Trophoblast cell (in vitro differentiated cells and primary cell): ENCODE measurements around the gene TPH2.

ENCODE experiments used
- DNase-seq, 2 donors: peaks; one replicate each; pipeline ENCODE4 v3.0.0-alpha.2; 2016
- H2AFZ ChIP-seq: 2 replicates; pipeline ENCODE4 v1.6.1; 2013; ENCODE audit warnings: low read length, moderate library complexity, mild to moderate bottlenecking; ENCODE audit not compliant: insufficient read depth, poor library complexity
- H2AK5ac ChIP-seq: 2 replicates; pipeline ENCODE4 v1.6.1; 2013; ENCODE audit warnings: mild to moderate bottlenecking, low read length
- H2BK120ac ChIP-seq: 2 replicates; pipeline ENCODE4 v1.6.1; 2013; ENCODE audit warnings: low read length, mild to moderate bottlenecking, moderate library complexity; ENCODE audit not compliant: insufficient read depth, poor library complexity
- H2BK12ac ChIP-seq: 2 replicates; pipeline ENCODE4 v1.6.1; 2013; ENCODE audit warnings: mild to moderate bottlenecking, low read length, moderate library complexity
- H2BK5ac ChIP-seq: 2 replicates; pipeline ENCODE4 v1.6.1; 2013; ENCODE audit warnings: low read length, low read depth, moderate library complexity, mild to moderate bottlenecking; ENCODE audit not compliant: poor library complexity
- H3K14ac ChIP-seq: 2 replicates; pipeline ENCODE4 v1.6.1; 2013; ENCODE audit warnings: mild to moderate bottlenecking, low read length
- H3K18ac ChIP-seq: 2 replicates; pipeline ENCODE4 v1.6.1; 2013; ENCODE audit warnings: mild to moderate bottlenecking, low read length
- H3K23ac ChIP-seq: 2 replicates; pipeline ENCODE4 v1.6.1; 2013; ENCODE audit warnings: low read length
- H3K27ac ChIP-seq: 2 replicates; pipeline ENCODE4 v1.5.1; 2013; ENCODE audit warnings: low read depth, mild to moderate bottlenecking, inconsistent platforms, low read length, moderate library complexity
- H3K27me3 ChIP-seq: 2 replicates; pipeline ENCODE4 v1.6.1; 2013; ENCODE audit warnings: inconsistent platforms, mild to moderate bottlenecking, low read length, moderate library complexity; ENCODE audit not compliant: insufficient read depth
- H3K36me3 ChIP-seq, 2 experiments: 1 replicate in 1 of 2; 2 replicates in 1 of 2; pipeline ENCODE4 v1.6.1; 2013; ENCODE audit warnings: low read length in 2 of 2, mild to moderate bottlenecking in 2 of 2, moderate library complexity in 1 of 2; ENCODE audit not compliant: insufficient read depth in 2 of 2, control insufficient read depth in 1 of 2
- H3K4ac ChIP-seq: 2 replicates; pipeline ENCODE4 v1.6.1; 2013; ENCODE audit warnings: low read depth, mild to moderate bottlenecking, low read length, moderate library complexity
- H3K4me1 ChIP-seq, 2 experiments: 1 replicate in 1 of 2; 2 replicates in 1 of 2; pipeline ENCODE4 v1.6.1; 2013; ENCODE audit warnings: low read length in 2 of 2, mild to moderate bottlenecking in 2 of 2, moderate library complexity in 1 of 2; ENCODE audit not compliant: insufficient read depth in 2 of 2, control insufficient read depth in 1 of 2
- H3K4me2 ChIP-seq: 2 replicates; pipeline ENCODE4 v1.6.1; 2013; ENCODE audit warnings: inconsistent platforms, mild to moderate bottlenecking, low read length, moderate library complexity
- H3K4me3 ChIP-seq: 2 replicates; pipeline ENCODE4 v1.5.1; 2013; ENCODE audit warnings: mild to moderate bottlenecking, low read depth, low read length, inconsistent platforms
- H3K79me1 ChIP-seq: one replicate; pipeline ENCODE4 v1.6.1; 2013; ENCODE audit warnings: low read length
- H3K79me2 ChIP-seq: 2 replicates; pipeline ENCODE4 v1.6.1; 2013; ENCODE audit warnings: low read length, mild to moderate bottlenecking; ENCODE audit not compliant: control insufficient read depth, insufficient read depth, poor library complexity
- H3K9ac ChIP-seq: 2 replicates; pipeline ENCODE4 v1.6.1; 2013; ENCODE audit warnings: mild to moderate bottlenecking, low read length
- H3K9me3 ChIP-seq: 2 replicates; pipeline ENCODE4 v1.6.1; 2013; ENCODE audit warnings: low read depth, mild to moderate bottlenecking, control low read depth, inconsistent platforms, low read length; ENCODE audit not compliant: insufficient read depth
- H4K12ac ChIP-seq: 2 replicates; pipeline ENCODE4 v1.6.1; 2013; ENCODE audit warnings: low read depth, mild to moderate bottlenecking, low read length, moderate library complexity
- H4K8ac ChIP-seq: 2 replicates; pipeline ENCODE4 v1.6.1; 2013; ENCODE audit warnings: low read depth, mild to moderate bottlenecking, low read length, moderate library complexity
- H4K91ac ChIP-seq: one replicate; pipeline ENCODE4 v1.6.1; 2013; ENCODE audit warnings: low read depth, mild to moderate bottlenecking, low read length, moderate library complexity
- WGBS: extraction: QIAGEN DNeasy Blood & Tissue Kit; methylation state at CpG from one replicate; pipeline ENCODE4 v1.1.7; 2013; ENCODE audit warnings: missing lambda C conversion rate; ENCODE audit not compliant: insufficient read length, insufficient coverage; ENCODE audit errors: extremely low coverage; 5-methylcytosine and 5-hydroxymethylcytosine counted together

Gene TPH2

DNA sequence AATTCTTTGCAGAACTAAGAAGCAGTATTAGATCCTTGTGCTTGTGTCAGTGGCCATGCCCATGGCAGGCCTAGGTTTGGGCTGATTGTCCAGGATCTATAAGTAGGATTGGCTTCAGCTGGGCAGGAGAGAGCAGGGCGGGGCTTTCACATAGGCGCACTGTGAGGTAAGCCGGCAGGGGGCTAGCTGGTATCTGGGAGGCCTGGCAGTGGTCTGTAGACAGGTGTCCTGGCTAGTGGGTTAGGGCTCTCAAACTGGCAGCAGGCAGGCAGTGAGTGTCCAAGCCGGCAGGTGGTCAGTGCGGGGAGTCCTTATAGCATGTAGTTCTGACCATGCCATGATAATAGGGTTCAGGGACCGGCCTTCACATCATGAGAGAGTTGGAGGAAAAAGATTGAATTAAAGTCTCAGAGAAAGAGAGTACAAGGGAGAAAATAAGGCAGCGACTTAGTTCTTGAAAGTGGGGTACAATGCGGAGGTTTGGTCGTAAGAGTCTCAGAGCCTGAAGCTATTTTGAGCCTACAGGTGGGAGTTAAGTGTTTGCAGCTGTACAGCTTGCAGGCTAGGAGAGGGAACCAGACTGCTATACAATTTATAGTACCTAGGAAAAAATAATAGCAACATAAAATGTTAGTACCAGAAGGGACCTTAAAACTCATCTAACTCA is 137.4 kb downstream of the TPH2 start:
- no peak overlapping the region for H4K91ac ChIP-seq

GRCh38 chr12:72076558-72076915 is 137.9 kb downstream of the TPH2 start:
- no peak overlapping the region for H2AFZ ChIP-seq
- H3K18ac ChIP-seq: no peak overlapping the region
- no peaks in the 10 kb centered on the region for H3K4me1 ChIP-seq
- H2BK120ac ChIP-seq: no peak overlapping the region
- no peak overlapping the region for H4K12ac ChIP-seq
- H3K27me3 ChIP-seq: no peaks in the 10 kb centered on the region
- H3K27ac ChIP-seq: no peak overlapping the region
- H2BK5ac ChIP-seq: no peak overlapping the region
- H3K4ac ChIP-seq: no peak overlapping the region
- H3K4me3 ChIP-seq: no peak overlapping the region
- H4K8ac ChIP-seq: no peak overlapping the region
- DNase-seq: no peak
- no peaks in the 10 kb centered on the region for H3K79me1 ChIP-seq
- no peak overlapping the region for H3K9ac ChIP-seq
- H2AK5ac ChIP-seq: no peak overlapping the region
- H4K91ac ChIP-seq: no peak overlapping the region
- H3K23ac ChIP-seq: no peak overlapping the region
- no peaks in the 10 kb centered on the region for H3K36me3 ChIP-seq
- no peak overlapping the region for H3K4me2 ChIP-seq
- H3K9me3 ChIP-seq: no peaks in the 10 kb centered on the region
- no peak overlapping the region for H3K14ac ChIP-seq
- H3K79me2 ChIP-seq: no peaks in the 10 kb centered on the region
- no peak overlapping the region for H2BK12ac ChIP-seq
- WGBS: no CpG with 5 or more reads among the region's 3 CpGs

More for the DNA sequence above, 137.4 kb downstream of the TPH2 start:
- Histone ChIP-seq H3K4me2 (no peak overlapping the region), H3K9me3 (peaks cover 1% of the 10 kb centered on the region), H2BK12ac (no peak overlapping the region), H2AK5ac (no peak overlapping the region), H3K27me3 (no peaks in the 10 kb centered on the region), H2BK5ac (no peak overlapping the region), H3K4me1 (no peaks in the 10 kb centered on the region), H2AFZ (no peak overlapping the region), H3K18ac (no peak overlapping the region), H3K27ac (no peak overlapping the region), H3K23ac (no peak overlapping the region), H3K36me3 (peaks cover 0 to under 1% of the 10 kb centered on the region in 2 experiments), H3K79me2 (no peaks in the 10 kb centered on the region), H2BK120ac (no peak overlapping the region), H3K14ac (no peak overlapping the region), H4K8ac (no peak overlapping the region), H3K9ac (no peak overlapping the region), H3K4ac (no peak overlapping the region), H3K4me3 (no peak overlapping the region), H3K79me1 (no peaks in the 10 kb centered on the region), H4K12ac (no peak overlapping the region)
- no CpG with 5 or more reads among the region's 9 CpGs for whole genome bisulfite sequencing
- no peak for DNase-seq

DNA sequence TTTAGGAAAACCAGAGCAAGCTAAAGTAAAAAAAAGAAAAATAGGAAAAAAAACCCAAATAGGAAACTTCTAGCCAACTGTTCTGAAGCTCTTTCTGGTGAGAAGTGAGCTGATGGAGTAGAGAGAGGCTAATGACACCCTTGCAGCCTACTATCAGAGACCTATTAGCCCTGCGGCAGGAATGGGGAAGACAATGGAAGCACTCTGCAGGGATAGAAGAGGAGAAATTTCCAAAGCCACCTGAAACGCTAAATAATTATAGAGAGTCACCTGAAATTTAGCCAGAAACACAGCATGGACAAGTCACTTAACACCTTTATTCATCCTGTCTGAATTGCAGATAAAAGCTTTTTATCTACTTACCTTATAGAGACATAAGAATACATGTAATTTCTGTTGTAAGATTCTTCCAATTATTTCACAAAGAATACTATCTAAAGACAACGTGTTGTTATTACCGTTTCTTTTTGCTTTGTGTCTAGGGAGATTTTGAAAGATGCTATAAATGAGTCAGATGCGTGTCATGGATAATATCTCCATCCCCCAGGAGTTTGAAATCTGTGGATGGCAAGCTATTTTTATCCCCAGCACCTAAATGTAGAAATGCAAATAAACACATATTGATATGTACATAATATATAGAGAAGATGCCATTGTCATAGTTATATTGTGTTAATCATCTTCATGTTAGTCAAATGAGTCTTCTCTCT is 138.6 kb downstream of the TPH2 start:
- Histone ChIP-seq H4K91ac (no peak overlapping the region), H3K14ac (no peak overlapping the region), H2BK5ac (no peak overlapping the region), H3K79me1 (no peaks in the 10 kb centered on the region), H3K4me2 (no peak overlapping the region), H2BK120ac (no peak overlapping the region), H3K79me2 (no peaks in the 10 kb centered on the region), H3K23ac (no peak overlapping the region), H3K27me3 (no peaks in the 10 kb centered on the region), H3K4me1 (no peaks in the 10 kb centered on the region), H3K9ac (no peak overlapping the region), H3K4ac (no peak overlapping the region), H3K9me3 (no peaks in the 10 kb centered on the region), H3K18ac (no peak overlapping the region), H2AFZ (no peak overlapping the region), H2BK12ac (no peak overlapping the region), H2AK5ac (no peak overlapping the region), H3K4me3 (no peak overlapping the region), H3K27ac (no peak overlapping the region), H3K36me3 (no peaks in the 10 kb centered on the region), H4K8ac (no peak overlapping the region), H4K12ac (no peak overlapping the region)
- no CpG with 5 or more reads among the region's 5 CpGs for WGBS
- no peak for DNase-seq

- Histone ChIP-seq H2BK120ac (no peak overlapping the region), H3K36me3 (no peaks in the 10 kb centered on the region), H3K4me2 (no peak overlapping the region), H3K4me1 (no peaks in the 10 kb centered on the region), H2AK5ac (no peak overlapping the region), H3K18ac (no peak overlapping the region), H3K9ac (no peak overlapping the region), H3K27me3 (no peaks in the 10 kb centered on the region), H2AFZ (no peak overlapping the region), H4K12ac (no peak overlapping the region), H2BK12ac (no peak overlapping the region), H4K8ac (no peak overlapping the region), H3K4me3 (no peak overlapping the region), H3K23ac (no peak overlapping the region), H3K79me1 (no peaks in the 10 kb centered on the region), H3K14ac (no peak overlapping the region), H3K79me2 (no peaks in the 10 kb centered on the region), H3K9me3 (no peaks in the 10 kb centered on the region), H3K27ac (no peak overlapping the region), H2BK5ac (no peak overlapping the region), H4K91ac (no peak overlapping the region), H3K4ac (no peak overlapping the region)
- no CpG with 5 or more reads among the region's 2 CpGs for WGBS
- no peak for DNase-seq
Measured at GRCh38 chr12:72081777-72082176, 143.1 kb downstream of the TPH2 start.
